Fibroblast of skin of left biceps (primary cell): ENCODE data around the gene NEDD9.

ENCODE experiments used
- DNase-seq, 2 experiments: peaks; one replicate each; pipeline ENCODE4 v3.0.0-alpha.2; 2013; ENCODE audit warnings: low read depth in 2 of 2

The NEDD9 gene

GRCh38 chr6:11181478-11182136, 50.9 kb downstream of the NEDD9 start:
- DNase-seq = no peak

GRCh38 chr6:11179419-11180202, 52.9 kb downstream of the NEDD9 start:
- no peak for DNase-seq

GRCh38 chr6:11179088-11179418, 53.4 kb downstream of the NEDD9 start:
- no peak for DNase-seq

GRCh38 chr6:11177271-11177670, 55.2 kb downstream of the NEDD9 start:
- DNase-seq = no peak

- DNase-seq = no peak
Observed at GRCh38 chr6:11174242-11174611, 58.2 kb downstream of the NEDD9 start.

- no peak for DNase-seq
Observed at GRCh38 chr6:11172501-11173327, 59.8 kb downstream of the NEDD9 start.

GRCh38 chr6:11171952-11172351, 60.5 kb downstream of the NEDD9 start:
- no peak for DNase-seq

- DNase-seq = no peak
Observed at GRCh38 chr6:11168091-11168635, 64.3 kb downstream of the NEDD9 start.

GRCh38 chr6:11166948-11167347, 65.5 kb downstream of the NEDD9 start:
- DNase-seq = no peak

- no peak for DNase-seq
Observed at GRCh38 chr6:11164717-11165646, 67.5 kb downstream of the NEDD9 start.

- DNase-seq = no peak
Observed at GRCh38 chr6:11163932-11164331, 68.5 kb downstream of the NEDD9 start.

GRCh38 chr6:11162262-11162661, 70.2 kb downstream of the NEDD9 start:
- DNase-seq = no peak

- DNase-seq = no peak
Observed at GRCh38 chr6:11161031-11161956, 71.2 kb downstream of the NEDD9 start.

- no peak for DNase-seq
Observed at GRCh38 chr6:11160199-11160598, 72.3 kb downstream of the NEDD9 start.

GRCh38 chr6:11155589-11155988, 76.9 kb downstream of the NEDD9 start:
- DNase-seq = no peak

GRCh38 chr6:11153447-11153846, 79.0 kb downstream of the NEDD9 start:
- DNase-seq = no peak

- DNase-seq = no peak
Observed at GRCh38 chr6:11152581-11152980, 79.9 kb downstream of the NEDD9 start.

- no peak for DNase-seq
Observed at GRCh38 chr6:11151488-11151887, 81.0 kb downstream of the NEDD9 start.

- DNase-seq = no peak
Observed at GRCh38 chr6:11149551-11149950, 82.9 kb downstream of the NEDD9 start.

GRCh38 chr6:11146117-11146826, 86.2 kb downstream of the NEDD9 start:
- DNase-seq = no peak
